ENCODE data around the gene ZNF70.

Gene ZNF70

GRCh38 chr22:23779731-23780130, 28.8 kb upstream of the ZNF70 start:
- no peak for DNase-seq (ENCODE audit: low read depth in 1 of 2, low spot score in 1 of 2)

GRCh38 chr22:23779083-23779482, 28.2 kb upstream of the ZNF70 start:
- DNase-seq (ENCODE audit: low read depth in 1 of 2, low spot score in 1 of 2) = no peak

- DNase-seq (ENCODE audit: low read depth in 1 of 2, low spot score in 1 of 2) = no peak
Measured at GRCh38 chr22:23778577-23778900, 27.6 kb upstream of the ZNF70 start.

- DNase-seq (ENCODE audit: low read depth in 1 of 2, low spot score in 1 of 2) = no peak
Measured at GRCh38 chr22:23777776-23778576, 27.1 kb upstream of the ZNF70 start.

GRCh38 chr22:23775779-23776375, 25.0 kb upstream of the ZNF70 start:
- no peak for DNase-seq (ENCODE audit: low read depth in 1 of 2, low spot score in 1 of 2)

GRCh38 chr22:23774922-23775436, 24.1 kb upstream of the ZNF70 start:
- no peak for DNase-seq (ENCODE audit: low read depth in 1 of 2, low spot score in 1 of 2)

GRCh38 chr22:23774114-23774921, 23.4 kb upstream of the ZNF70 start:
- DNase-seq (ENCODE audit: low read depth in 1 of 2, low spot score in 1 of 2) = no peak

- no peak for DNase-seq (ENCODE audit: low read depth in 1 of 2, low spot score in 1 of 2)
Measured at GRCh38 chr22:23773483-23774113, 22.7 kb upstream of the ZNF70 start.

- DNase-seq (ENCODE audit: low read depth in 1 of 2, low spot score in 1 of 2) = peak; percentile 31 to 52
Measured at GRCh38 chr22:23772649-23773473, 21.9 kb upstream of the ZNF70 start, which contains the start of gene MMP11. MMP11 (plus strand) TSS chr22:23772849; CDS start chr22:23772871, 22 bp downstream.

GRCh38 chr22:23772315-23772648, 21.4 kb upstream of the ZNF70 start:
- DNase-seq (ENCODE audit: low read depth in 1 of 2, low spot score in 1 of 2) = no peak

GRCh38 chr22:23769321-23769965, 18.5 kb upstream of the ZNF70 start:
- DNase-seq (ENCODE audit: low read depth in 1 of 2, low spot score in 1 of 2) = no peak

- DNase-seq (ENCODE audit: low read depth in 1 of 2, low spot score in 1 of 2) = peak; percentile 50 to 75
Measured at GRCh38 chr22:23767673-23768548, 17.0 kb upstream of the ZNF70 start, which contains the start of gene CHCHD10. CHCHD10 (minus strand) TSS chr22:23767972; CDS start chr22:23767874, 98 bp downstream.

GRCh38 chr22:23767303-23767672, 16.4 kb upstream of the ZNF70 start:
- no peak for DNase-seq (ENCODE audit: low read depth in 1 of 2, low spot score in 1 of 2)

GRCh38 chr22:23764899-23765881, 14.3 kb upstream of the ZNF70 start:
- no peak for DNase-seq (ENCODE audit: low read depth in 1 of 2, low spot score in 1 of 2)

GRCh38 chr22:23763954-23764353, 13.0 kb upstream of the ZNF70 start:
- DNase-seq (ENCODE audit: low read depth in 1 of 2, low spot score in 1 of 2) = no peak

GRCh38 chr22:23763579-23763945, 12.7 kb upstream of the ZNF70 start:
- peak in 1 of 2 donors; percentile 49 for DNase-seq (ENCODE audit: low read depth in 1 of 2, low spot score in 1 of 2)

- DNase-seq (ENCODE audit: low read depth in 1 of 2, low spot score in 1 of 2) = no peak
Measured at GRCh38 chr22:23762842-23763578, 12.1 kb upstream of the ZNF70 start, which contains the start of gene C22orf15. C22orf15 (plus strand) TSS chr22:23762990; CDS start chr22:23763307, 317 bp downstream.

Measured in stimulated activated CD4-positive, alpha-beta T cell treated with anti-CD3 and anti-CD28 coated beads, Interleukin-15, amount 100 ng/mL, for 1 hour (primary cell).